HG03575 (cell line): ENCODE data around the gene RRAS.

ENCODE experiments used
- ATAC-seq: cut with Tn5 transposase; IDR thresholded peaks from one replicate; pipeline ENCODE4 v1.9.1; 2021; ENCODE audit not compliant: unreplicated experiment, insufficient number of reproducible peaks, low FRiP score; ENCODE audit errors: extremely low read depth

RRAS gene

DNA sequence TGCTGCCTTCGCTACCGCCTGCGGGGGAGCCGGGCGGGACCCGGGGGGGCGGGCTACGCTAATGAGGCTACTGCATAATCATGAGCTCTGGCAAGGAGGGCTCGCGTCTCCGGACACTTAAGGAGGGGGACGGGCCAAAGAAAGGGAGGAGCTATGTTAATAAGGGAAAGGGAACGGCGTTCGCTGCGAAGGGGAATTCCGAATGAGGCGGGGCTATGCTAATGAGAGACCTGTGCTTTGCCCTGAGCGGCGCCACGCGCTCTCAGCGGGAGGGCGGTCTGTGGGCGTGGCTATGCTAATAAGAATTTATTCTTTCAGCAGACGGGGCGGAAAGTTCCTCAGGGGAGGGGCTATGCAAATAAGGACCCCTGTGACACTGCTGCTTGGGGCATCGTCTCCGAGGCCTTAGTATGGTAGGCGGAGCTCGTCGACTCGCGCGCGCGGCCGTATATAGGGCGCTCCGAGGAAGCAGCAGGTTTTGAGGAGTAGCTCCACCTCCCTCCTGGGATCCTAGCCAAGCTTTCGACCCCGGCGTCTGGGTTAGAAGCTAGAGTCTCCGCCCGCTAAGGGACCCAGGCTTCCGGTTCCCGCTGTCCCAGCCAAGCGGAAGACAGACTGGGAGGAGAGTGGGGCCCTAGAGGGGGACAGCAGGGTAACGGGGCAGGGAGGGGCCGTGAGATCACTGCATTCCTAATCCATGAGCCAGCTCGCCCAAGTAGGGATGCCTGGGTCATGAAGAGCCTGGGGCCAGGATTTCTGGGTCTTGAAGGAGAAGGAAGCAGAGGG lies at the start of gene RRAS:
TSS of gene RRAS (minus strand) at position 31 of the 786 bp plus-strand sequence. CDS start 45 bp downstream, outside the sequence.
- ATAC-seq: peak; percentile 41

DNA sequence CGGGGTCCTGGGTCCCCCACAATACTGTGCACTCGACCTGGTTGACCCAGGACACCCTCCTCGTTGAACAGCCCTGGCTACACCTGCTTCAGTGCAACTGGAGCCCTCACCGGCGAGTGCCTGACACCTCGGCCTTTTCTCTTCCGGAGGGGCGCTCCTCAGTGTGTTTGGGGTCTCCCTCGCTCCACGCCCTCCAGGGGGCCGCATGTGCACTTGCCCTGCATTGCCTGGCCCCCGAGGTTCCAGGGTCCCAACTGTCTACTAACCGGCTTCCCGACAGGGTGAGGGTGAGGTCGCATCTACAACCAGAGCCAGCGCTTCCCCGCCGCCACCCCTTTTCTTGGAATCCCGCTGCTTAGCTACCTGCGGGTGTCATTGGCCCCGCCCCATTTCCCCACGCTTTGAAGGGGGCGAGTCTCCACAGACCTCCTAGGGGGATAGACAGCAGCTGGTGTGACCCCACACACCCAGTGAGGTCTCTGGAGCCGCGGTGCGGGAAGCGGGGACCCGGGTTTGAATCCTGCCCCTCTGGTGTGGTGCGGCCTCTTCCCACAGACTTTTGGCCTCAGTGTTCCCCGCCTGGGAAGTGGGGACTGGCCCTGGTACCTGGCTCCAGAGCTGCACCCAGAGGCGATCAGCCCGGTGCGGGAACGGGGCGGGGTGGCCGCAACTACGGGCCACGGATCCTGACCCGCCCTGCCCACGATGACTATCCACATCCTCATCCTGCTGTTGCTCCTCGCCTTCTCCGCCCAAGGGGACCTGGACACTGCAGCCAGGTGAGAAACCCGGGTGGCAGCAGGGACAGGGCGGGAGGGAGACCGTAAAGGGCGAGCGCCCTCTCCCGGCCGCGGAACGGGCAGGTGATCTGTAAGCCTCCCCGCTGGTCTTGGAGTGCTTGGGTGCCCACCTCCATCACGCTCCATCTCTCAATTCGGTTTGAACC lies 49.5 kb upstream of the RRAS start, which contains the start of gene ADM5:
TSS of gene ADM5 (plus strand) at position 462 of the 946 bp plus-strand sequence. CDS start at position 706, 244 bp downstream.
- ATAC-seq: no peak

DNA sequence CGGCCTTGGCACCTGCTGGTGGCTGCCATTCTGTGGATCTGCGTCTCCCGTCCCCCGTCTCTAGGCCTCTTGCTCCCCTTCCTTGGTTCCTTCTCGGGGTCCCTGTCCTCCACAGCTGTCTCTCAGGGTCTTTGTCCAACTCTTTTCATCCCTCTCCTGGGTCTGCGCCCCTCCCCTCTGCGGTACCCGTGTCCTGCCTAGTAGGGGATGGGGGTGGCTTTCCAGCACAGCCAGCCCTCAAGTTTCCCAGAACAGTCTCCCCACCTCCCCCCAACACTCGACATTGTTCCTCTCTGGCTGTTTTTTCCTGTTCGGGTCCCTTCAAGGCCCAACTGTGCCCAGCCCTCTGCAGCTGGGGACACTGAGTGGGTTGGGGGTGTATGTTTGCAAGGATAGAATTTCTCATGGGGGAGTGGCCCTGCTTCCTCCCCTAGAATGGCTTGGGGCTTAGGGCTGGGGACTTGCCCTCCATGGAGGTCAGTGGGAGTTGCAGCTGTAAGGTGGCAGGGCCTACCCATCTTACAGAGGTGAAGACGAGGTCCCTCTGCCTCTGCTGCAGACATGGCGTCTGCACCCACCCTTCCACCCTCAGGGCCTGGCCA lies 48.7 kb upstream of the RRAS start:
- no peak for ATAC-seq

DNA sequence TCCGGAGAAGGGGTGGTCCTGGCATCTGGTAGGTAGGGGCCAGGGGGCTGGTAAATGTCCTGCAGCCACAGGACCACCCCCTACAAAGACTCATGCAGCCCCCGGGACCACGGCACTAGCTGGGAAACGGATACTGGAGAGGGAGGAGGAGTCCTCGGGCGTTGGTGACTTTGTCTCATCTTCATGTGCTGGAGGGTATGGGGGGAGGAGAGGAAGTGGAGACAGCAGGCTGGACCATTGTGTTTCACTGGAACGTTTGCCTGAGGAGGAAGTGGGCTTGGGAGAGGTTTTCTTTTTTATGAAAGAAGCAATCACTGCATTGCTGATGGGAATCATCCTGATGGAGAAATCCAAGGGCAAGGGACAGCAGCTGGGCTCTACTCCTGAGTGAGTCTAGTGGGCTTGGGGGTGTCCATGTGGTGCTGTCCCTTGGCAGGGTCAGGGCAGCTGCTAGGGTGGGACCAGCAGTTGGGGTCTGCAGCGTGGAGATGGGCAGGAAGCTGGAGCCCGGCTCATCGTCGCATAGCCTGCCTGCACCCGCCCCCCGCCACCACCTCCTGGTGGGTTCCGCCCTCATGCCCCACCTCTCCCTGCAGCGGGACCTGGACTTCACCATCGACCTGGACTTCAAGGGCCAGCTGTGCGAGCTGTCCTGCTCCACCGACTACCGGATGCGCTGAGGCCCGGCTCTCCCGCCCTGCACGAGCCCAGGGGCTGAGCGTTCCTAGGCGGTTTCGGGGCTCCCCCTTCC lies 47.8 kb upstream of the RRAS start:
- no peak for ATAC-seq

DNA sequence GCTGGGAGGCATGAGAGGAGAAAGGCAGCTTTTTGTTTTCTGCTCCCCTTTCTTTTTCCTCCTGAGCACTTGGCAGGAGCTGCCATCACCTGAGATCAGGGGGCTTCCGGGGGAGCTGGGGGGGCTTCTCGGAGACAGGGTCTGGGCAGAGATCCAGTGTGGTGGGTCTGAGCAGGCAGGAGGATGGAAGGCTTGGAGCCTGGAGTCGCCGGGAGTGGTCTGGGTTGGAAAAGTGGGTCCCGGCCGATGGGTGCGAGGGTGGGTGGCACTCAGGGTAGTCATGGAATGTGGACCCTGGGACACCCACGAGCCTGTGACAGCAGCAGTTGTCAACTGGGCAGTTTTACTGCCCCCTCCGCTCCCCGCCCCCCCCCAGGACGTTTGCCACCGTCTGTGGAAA lies 47.2 kb upstream of the RRAS start:
- no peak for ATAC-seq

DNA sequence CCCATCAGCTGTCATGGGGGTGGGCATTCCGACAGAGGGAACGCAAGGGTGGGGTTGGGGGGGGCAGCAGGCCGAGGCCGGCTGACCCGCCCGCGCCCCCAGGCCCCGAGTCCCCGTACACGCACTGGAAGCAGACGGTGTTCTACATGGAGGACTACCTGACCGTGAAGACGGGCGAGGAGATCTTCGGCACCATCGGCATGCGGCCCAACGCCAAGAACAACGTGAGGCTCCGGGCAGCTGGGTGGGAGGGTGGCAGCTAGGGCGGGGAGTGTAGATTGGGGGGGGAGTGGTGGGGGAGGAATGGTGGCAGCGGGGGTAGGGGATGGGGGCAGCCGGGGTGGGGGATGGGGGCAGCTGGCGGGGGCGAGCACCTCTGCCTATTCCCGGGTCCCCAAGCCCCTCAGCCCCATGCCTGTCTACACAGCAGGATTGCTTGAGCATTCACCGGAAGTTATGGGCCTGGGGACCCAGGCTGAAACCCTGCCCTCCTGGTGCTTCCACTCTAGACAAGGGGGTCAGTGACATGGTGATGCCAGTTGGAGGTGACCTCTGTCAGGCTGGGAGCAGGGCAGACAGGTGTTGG lies 46.7 kb upstream of the RRAS start:
- no peak for ATAC-seq

DNA sequence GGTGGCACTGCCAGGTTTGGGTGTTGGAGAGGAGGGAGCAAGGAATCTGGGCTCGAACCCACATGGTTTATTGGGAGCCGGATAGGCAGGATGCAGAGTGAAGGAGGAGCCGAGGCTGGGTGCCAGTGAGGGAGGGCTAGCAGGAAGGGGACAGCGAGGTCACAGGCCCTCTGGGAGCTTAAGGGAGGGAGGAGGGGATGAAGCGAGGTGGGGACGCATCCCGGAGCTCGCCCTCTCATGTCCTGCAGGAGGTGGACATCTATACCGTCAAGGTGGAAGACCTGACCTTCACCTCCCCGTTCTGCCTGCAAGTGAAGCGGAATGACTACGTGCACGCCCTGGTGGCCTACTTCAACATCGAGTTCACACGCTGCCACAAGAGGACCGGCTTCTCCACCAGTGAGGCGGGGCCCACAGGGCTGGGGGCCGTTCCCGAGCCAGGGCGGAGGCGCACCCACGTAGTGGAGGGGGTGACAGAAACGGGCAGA lies 45.9 kb upstream of the RRAS start:
- no peak for ATAC-seq

DNA sequence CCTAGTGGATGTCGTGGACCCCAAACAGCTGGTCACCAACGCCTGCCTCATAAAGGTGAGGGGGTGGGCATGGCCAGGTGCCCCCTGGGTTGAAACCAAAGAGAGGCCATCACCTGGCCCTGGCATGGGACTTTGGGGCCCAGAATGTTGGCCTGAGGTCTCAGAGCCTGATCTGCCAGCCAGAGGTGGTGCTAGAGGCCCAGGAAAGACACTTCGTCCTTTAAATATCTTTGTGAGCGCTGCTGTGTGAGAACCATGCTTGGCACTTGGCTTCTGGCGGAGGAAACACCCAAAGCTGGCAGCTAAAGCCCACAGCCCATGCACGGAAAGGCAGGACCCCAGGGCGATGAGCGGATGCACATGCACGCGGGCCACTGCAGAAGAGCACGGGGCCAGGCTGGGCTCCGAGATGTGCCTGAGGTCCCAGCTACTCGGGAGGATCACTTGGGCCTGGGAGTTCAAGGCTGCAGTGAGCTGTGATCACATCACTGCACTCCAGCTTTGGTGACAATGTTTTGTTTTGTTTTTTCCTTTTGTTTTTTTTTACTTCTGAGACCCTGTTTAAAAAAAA lies 45.1 kb upstream of the RRAS start:
- no peak for ATAC-seq

DNA sequence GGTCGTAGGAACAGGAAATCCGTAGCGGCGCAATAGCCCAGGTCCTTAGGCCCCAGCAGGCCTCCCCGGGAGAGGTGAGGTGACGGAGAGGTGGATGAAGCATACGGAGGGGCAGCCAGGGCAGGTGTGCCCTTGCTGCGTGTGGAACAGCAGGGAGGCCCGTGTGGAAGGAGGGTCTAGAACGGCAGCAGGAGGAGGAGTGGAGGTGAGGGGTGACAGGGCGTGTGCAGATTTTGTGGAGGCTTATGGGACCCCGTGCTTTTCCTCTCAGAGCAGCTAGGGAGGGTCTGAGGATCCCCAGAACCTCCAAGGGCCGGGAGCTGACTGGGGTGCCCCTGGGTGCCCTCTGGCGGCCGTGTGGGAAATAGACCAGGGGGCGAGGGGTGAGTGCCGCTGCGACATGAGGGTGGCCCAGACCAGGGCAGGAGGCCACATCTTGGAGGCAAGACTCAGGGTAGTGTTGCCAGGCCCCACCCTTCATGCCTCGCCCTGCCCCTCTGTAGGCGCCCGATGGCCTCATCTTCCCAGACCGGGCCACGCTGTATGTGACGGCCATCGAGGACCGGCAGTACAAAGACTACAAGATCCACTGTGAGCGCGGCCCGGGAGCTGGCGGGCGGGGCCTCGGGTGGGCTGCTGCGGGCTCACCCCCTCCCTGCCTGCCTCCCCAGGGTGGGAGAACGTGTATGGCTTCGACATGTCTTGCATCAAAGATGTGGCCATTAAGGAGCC lies 44.5 kb upstream of the RRAS start:
- ATAC-seq: no peak

DNA sequence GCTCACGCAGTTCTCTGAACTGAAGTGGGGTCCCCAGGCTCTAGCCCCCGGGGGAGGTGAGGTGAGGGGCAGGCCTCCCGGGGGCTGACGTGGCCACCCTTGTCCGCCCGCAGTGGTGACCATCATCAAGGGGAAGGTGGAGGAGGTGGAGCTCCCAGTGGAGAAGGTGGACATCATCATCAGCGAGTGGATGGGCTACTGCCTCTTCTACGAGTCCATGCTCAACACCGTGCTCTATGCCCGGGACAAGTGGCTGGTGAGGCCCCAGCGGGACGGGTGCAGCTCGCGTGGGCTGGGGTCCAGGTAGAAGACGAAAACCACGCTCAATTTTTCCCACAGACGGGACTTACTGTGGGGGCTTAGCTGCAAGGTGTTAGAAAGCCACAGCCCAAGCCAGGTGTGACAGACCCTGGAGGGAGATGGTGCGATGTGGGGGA lies 43.9 kb upstream of the RRAS start:
- ATAC-seq: no peak

DNA sequence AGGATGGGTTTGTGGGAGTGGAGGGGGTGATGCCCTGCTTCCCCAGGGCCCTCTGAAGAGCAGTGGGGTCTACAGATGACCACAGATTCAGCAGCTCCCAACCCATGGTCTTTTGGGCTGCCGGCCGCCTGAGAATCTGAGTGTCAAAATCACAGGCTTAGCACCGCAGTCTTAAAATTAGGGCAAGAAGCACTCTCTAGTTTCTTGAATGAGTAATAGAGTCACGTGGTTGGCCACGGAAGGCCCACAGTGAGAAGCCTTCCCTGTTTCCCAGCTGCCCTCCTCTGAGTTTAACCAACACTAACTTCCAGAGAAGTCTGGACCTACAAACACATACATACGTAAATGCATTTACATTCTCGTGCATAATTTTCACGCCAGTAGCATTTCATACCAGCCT lies 42.3 kb upstream of the RRAS start:
- no peak for ATAC-seq

DNA sequence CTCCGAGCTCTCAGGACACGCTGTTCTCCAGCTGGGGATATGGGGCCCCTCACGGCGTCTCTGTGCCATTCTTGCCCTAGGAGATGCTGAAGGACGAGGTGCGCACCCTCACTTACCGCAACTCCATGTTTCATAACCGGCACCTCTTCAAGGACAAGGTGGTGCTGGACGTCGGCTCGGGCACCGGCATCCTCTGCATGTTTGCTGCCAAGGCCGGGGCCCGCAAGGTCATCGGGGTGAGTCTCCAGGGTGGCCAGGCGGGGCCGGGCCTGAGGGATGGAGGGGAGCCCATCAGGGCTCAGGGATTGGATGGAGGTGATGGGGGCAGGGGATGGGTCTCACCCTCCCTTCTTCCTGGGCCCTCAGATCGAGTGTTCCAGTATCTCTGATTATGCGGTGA lies 41.9 kb upstream of the RRAS start:
- ATAC-seq: no peak

DNA sequence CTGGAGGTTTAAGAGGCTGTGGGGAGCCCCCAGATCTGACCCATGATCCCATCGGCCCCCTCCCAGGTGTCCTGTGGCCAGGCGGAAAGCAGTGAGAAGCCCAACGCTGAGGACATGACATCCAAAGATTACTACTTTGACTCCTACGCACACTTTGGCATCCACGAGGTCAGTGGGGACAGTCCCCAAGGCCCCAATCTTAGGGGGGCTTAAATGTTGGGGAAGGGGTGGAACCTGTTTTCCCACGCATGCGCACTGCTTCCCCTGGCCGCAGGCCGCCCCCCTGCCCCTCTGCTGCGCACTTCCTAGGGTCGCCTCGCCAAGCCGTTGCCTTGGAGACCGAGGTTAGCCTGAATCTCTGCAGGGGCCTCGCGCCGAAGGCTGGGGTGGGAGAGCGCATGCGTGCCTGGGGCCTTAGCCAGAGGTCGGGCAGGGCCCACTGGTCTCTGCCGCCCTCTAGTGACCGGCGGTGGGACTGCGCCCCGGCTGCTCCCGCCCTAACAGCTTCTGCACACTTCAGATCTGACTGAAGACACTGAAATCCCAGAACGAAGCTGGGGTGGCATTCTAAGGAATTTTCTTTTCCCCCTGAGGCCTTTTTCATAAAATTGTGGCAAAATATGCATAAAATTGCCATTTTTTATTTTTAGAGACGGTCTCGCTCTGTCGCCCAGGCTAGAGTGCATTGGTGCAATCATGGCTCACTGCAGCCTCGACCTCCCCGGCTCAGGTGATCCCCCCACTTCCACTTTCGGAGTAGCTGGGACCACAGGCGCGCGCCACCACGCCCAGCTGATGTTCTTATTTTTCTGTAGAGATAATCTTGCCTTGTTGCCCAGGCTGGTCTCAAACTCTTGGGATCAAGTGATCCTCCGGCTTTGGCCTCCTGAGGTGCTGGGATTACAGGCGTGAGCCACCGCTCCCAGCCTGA lies 40.7 kb upstream of the RRAS start:
- ATAC-seq: no peak

DNA sequence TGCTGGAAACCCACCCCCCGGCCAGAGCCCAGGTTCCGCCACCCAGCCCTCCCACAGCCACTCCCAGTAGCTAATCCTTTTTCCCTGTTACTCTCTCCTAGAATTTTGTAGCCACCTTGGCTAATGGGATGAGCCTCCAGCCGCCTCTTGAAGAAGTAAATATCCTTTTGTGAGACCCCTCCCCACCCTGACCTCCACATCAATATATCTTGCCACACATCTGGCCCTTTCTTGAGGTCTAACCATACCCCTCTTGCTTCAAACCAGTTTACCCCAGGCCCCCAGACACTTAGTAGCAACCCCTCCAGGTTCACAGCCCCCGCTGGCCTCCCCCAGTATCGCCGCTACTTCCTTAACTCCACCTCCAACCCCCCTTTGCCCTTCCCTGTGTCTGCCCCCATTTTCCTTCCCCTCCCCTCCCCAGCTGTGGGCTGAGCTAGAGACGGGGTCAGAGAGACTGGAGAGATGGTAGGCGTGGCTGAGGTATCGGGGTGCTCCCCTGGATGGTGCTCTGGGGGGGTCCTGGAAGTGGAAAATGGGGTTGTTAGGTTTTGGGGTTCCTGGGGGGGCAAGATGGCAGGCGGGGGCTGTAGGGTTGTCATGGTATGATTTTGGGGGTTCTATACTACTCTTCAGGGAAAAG lies 39.9 kb upstream of the RRAS start:
- no peak for ATAC-seq

DNA sequence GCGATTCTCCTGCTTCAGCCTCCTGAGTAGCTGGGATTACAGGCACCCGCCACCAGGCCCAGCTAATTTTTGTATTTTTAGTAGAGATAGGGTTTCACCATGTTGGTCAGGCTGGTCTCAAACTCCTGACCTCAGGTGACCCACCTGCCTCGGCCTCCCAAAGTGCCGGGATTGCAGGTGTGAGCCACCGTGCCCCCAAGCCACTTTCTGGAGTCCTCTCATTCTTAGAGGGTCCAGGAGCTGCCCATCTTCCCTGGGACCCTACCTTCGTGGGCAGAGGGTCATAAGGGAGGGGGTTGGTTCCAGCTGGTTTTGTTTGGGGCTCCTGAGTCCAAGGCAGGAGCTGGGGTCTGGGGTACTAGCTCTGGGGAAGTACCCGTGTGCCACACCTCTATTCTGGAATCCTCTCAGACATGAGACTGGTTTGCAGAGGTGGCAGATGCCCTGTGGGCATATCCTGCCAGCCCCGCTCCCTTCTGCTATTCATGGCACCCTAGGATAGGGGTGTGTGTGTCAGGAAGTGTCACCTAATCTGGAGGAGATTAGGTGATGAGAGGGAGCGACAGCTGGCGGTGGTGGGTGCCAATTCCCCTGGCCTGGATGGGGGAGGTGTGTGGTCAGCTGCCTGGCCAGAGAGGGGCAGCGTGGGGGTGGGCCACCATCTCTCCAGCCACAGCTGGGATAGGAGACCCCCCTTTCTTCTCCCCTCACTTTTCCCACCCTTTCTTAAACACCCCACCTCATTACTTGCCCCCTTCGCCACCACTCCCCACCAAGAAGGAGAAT lies 39.2 kb upstream of the RRAS start:
- ATAC-seq: no peak
